ENCODE measurements around the gene SDC3.

Gene SDC3

DNA sequence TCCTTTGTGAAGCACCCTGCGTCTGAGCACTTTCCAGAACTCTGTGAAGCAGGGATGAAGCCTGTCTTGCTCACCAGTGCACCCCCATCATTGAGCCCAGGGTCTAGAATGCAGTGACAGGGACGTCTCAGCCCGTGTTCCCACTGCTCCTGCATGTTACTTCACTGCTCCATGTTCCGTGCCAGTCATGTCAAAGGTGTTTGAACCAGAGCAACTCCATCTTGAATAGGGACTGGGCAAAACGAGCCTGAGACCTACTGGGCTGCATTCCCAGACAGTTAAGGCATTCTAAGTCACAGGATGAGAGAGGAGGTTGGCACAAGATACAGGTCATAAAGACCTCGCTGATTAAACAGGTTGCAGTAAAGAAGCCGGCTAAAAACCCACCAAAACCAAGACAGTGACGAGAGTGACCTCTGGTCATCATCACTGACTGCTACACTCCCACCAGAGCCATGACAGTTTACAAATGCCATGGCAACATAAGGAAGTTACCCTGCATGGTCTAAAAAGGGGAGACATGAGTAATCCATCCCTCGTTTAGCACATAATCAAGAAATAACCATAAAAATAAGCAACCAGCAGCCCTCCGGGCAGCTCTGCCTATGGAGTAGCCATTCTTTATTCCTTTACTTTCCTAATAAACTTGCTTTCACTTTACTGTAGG, 63.2 kb downstream of the SDC3 start:
- no peak overlapping the region for H3K27ac ChIP-seq
- TF ChIP-seq, protein P1, sequence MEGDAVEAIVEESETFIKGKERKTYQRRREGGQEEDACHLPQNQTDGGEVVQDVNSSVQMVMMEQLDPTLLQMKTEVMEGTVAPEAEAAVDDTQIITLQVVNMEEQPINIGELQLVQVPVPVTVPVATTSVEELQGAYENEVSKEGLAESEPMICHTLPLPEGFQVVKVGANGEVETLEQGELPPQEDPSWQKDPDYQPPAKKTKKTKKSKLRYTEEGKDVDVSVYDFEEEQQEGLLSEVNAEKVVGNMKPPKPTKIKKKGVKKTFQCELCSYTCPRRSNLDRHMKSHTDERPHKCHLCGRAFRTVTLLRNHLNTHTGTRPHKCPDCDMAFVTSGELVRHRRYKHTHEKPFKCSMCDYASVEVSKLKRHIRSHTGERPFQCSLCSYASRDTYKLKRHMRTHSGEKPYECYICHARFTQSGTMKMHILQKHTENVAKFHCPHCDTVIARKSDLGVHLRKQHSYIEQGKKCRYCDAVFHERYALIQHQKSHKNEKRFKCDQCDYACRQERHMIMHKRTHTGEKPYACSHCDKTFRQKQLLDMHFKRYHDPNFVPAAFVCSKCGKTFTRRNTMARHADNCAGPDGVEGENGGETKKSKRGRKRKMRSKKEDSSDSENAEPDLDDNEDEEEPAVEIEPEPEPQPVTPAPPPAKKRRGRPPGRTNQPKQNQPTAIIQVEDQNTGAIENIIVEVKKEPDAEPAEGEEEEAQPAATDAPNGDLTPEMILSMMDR (IDR thresholded peaks at IDR 0.05): no peak
- TF ChIP-seq ZFX (IDR thresholded peaks at IDR 0.05; ENCODE audit: borderline replicate concordance): no peak

DNA sequence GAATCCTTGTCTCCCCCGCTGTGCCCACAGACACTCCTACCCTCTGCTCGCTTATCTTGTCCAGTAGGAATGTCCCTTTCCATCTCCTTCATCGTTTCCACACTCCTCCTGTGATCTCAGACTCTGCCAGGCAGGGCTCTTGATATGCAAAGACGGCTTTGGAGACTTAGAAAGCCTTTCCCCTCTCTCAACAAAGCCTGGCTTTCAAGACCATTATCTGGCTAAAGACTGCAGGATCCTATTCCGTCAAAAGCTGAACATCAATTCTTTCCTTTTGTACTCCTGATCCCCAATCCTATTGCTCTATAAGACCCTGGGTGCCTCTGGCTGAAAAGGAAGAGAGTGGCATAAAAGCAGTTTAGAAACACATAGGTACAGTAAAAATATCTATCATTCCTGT, 63.9 kb downstream of the SDC3 start:
- H3K27ac ChIP-seq: no peak overlapping the region
- TF ChIP-seq, protein P1 (IDR thresholded peaks at IDR 0.05): no peak
- no peak for TF ChIP-seq ZFX (IDR thresholded peaks at IDR 0.05; ENCODE audit: borderline replicate concordance)

DNA sequence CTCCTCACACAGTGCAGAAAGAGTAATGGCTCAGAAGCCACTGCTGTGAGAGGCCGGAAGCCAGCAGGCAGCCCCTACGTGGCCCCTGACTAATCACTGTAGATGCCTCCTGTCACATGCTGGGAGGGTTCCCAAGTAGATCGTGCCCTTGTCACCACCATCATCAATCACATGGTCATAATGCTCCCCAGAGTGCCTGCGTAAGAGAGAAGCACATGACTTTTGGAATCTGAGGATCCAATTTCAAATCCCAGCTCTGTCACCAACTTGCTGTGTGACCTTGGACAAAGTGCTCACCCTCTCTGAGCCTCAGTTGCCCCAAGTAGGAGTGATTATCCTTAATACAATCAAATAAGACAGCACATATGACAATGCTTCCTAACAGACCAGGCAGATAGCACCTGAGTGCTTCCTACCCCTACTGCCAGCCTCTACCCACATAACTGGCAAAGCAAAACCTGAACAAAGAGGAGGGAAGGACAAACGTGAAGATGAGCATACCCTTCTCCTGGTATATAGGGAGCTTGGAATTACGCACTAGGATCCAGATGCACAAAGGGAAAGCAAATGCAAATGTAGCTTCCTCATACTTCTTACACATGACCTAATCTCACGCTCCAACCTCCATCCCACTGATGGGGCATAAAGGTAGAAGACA, 65.7 kb downstream of the SDC3 start:
- no peak overlapping the region for H3K27ac ChIP-seq
- TF ChIP-seq ZFX (IDR thresholded peaks at IDR 0.05; ENCODE audit: borderline replicate concordance): no peak
- TF ChIP-seq, protein P1 (IDR thresholded peaks at IDR 0.05): no peak

DNA sequence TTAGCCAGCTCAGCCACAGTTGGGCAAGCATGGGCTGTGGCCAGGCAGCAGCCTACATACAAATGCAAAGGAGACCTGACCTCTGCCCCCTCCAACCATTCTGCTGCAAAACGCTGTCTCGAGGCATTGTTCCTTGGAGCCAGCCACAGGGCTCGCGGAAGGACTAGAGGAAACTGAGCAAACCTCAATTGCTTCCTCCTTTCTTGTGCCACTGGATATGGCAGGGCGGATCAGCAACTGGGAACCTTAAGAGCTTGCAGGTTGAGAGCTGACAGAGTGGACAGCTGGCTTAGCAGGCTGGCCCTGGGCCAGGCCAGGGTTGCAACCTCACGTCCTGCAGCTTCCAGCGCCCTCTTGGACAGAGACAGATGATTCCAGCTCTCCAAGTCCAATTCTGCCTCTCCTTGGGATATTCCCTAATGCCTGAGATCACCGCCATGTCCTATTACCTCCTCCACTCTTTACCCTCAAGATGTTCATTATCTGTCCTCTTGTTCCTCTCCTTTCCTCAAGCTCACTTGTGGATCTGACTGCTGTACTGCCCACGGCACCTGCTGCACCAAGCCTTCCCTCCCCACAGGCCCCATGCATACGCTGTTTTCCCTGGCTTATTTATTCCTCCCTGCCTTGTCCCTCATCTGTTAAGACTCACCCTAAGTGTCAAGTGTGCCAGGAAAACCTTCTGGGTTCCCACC, 67.5 kb downstream of the SDC3 start:
- TF ChIP-seq ZFX (IDR thresholded peaks at IDR 0.05; ENCODE audit: borderline replicate concordance): no peak
- TF ChIP-seq, protein P1 (IDR thresholded peaks at IDR 0.05): no peak
- no peak overlapping the region for H3K27ac ChIP-seq

DNA sequence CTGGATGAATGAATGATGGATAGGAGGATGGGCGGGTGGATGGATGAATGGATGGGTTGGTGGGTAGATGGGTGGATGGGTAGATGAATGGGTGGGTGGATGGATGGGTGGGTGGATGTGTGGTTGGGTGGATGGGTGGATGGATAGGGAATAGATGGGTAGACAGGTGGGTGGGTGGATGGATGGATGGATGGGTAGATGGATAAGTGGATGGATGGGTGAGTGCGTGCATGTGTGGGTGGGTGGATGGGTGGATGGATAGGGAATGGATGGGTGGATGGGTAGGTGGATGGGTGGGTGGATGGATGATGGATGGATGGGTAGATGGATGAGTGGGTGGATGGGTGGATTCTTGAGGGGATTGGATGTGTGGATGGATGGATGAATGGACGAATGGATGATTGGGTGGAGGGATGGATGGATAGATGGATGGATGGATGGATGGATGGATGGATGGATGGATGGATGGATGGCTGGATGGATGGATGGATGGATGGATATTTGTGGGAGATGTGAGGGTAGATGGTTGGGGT, 68.7 kb downstream of the SDC3 start:
- TF ChIP-seq ZFX (IDR thresholded peaks at IDR 0.05; ENCODE audit: borderline replicate concordance): no peak
- TF ChIP-seq, protein P1 (IDR thresholded peaks at IDR 0.05): no peak
- H3K27ac ChIP-seq: no peak overlapping the region

DNA sequence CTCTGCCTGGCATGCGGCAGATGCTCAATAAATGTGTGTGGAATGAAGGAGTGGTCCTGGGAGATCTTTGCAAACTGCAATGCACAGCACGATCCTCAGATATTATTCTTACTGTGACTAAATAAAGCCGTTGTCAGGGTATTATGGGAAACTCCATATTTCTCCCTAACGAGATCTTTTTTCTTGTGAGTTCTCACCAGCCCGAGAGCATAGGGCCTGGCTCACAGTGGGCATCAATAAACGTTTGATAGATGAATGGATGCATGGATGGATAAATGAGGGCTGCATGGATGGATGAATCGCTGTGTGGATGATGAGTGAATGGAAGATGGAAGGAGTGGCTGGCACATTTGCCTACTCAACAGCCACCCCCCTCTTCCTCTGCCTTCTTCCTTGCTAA, 69.6 kb downstream of the SDC3 start:
- TF ChIP-seq ZFX (IDR thresholded peaks at IDR 0.05; ENCODE audit: borderline replicate concordance): no peak
- TF ChIP-seq, protein P1 (IDR thresholded peaks at IDR 0.05): no peak

More for the DNA sequence above, 69.6 kb downstream of the SDC3 start:
- no peak overlapping the region for H3K27ac ChIP-seq
